ENCODE measurements around the gene RAMAC.

DNA sequence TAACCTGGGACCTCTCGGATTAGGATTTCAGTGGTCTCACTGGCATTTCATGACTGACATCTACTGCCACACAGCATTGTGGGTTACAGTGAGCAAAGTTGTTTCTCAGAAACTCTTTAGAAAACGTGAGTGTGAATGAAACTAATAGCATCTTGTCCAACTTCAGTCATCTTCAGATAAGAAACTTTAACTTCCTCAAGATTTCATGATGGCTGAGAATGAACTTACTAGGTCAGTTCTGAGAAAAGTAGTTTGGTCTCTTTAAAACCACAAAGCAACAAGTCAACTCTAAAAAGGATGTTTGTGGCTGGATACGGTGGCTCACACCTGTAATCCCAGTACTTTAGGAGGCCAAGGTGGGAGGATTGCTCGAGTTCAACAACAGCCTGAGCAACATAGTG, 19.3 kb upstream of the RAMAC start:
- TF ChIP-seq JUND (IDR thresholded peaks at IDR 0.05; ENCODE audit: low read depth, low read length) (no peak), RFX5 (IDR thresholded peaks at IDR 0.05; ENCODE audit: low read depth, low read length) (no peak), CTCF (IDR thresholded peaks at IDR 0.05 in 2 of 3, conservative IDR thresholded peaks at IDR 0.05 in 1 of 3; ENCODE audit: control insufficient read depth in 2 of 3, extremely low read depth in 1 of 3, insufficient read depth in 1 of 3, low read depth in 3 of 3, low read length in 3 of 3) (no peak), POLR2A (IDR thresholded peaks at IDR 0.05; ENCODE audit: low read depth, low read length) (no peak), TAF1 (IDR thresholded peaks at IDR 0.05; ENCODE audit: borderline replicate concordance, low read depth, low read length) (no peak), RAD21 (IDR thresholded peaks at IDR 0.05; ENCODE audit: insufficient read depth, low read depth, low read length) (no peak), GATAD2B (conservative IDR thresholded peaks at IDR 0.05; ENCODE audit: low read depth) (no peak), MTA2 (IDR thresholded peaks at IDR 0.05; ENCODE audit: low read depth) (no peak), SMC3 (IDR thresholded peaks at IDR 0.05; ENCODE audit: borderline replicate concordance, low read length) (no peak), MYC (IDR thresholded peaks at IDR 0.05; ENCODE audit: insufficient read depth, insufficient read length, insufficient replicate concordance, low read length, severe bottlenecking) (no peak), IRF3 (IDR thresholded peaks at IDR 0.05) (no peak), KAT2A (conservative IDR thresholded peaks at IDR 0.05; ENCODE audit: control insufficient read depth, low read depth, low read length) (no peak), CREB1 (IDR thresholded peaks at IDR 0.05; ENCODE audit: low read depth) (no peak)
- TF ChIP-seq, protein P1, sequence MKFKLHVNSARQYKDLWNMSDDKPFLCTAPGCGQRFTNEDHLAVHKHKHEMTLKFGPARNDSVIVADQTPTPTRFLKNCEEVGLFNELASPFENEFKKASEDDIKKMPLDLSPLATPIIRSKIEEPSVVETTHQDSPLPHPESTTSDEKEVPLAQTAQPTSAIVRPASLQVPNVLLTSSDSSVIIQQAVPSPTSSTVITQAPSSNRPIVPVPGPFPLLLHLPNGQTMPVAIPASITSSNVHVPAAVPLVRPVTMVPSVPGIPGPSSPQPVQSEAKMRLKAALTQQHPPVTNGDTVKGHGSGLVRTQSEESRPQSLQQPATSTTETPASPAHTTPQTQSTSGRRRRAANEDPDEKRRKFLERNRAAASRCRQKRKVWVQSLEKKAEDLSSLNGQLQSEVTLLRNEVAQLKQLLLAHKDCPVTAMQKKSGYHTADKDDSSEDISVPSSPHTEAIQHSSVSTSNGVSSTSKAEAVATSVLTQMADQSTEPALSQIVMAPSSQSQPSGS (IDR thresholded peaks at IDR 0.05; ENCODE audit: low read length): no peak
